Upper lobe of left lung (tissue), 6 donors: ENCODE data around the gene MTERF2. TPM values are rescaled to one million over a fixed set of nuclear protein-coding genes. Genes with fewer than 3 reads are reported as not detected.
"Not testable (repeated sequence)": the region's sequence is repeated elsewhere in the genome, so short reads cannot be mapped to it uniquely, and the experiment has no call there.

Source experiments
- ATAC-seq, 2 donors: fragments of 200-7000 bp; cut with Tn5 transposase; one replicate each; pipeline ENCODE4 v1.9.1; 2022; ENCODE audit warnings: mild to moderate bottlenecking in 2 of 2, moderate library complexity in 2 of 2; ENCODE audit not compliant: low FRiP score in 2 of 2
- DNase-seq, 2 donors: peaks; one replicate each; pipeline ENCODE4 v3.0.0-alpha.2; 2019 to 2020
- H3K27ac ChIP-seq, 4 donors: fragments of 200-600 bp; sonication (generic); one replicate each; pipeline ENCODE4 v1.5.1; 2016 to 2019
- H3K27me3 ChIP-seq, 4 donors: fragments of 200-600 bp; sonication (generic); one replicate each; pipeline ENCODE4 v1.5.1; 2017 to 2019
- H3K36me3 ChIP-seq, 4 donors: fragments of 200-600 bp; sonication (generic); one replicate each; pipeline ENCODE4 v1.5.1; 2016 to 2019
- H3K4me1 ChIP-seq, 4 donors: fragments of 200-600 bp; sonication (generic); one replicate each; pipeline ENCODE4 v1.5.1; 2018 to 2019
- H3K4me3 ChIP-seq, 4 donors: fragments of 200-600 bp; sonication (generic); one replicate each; pipeline ENCODE4 v1.5.1; 2017 to 2019; ENCODE audit warnings: mild to moderate bottlenecking in 2 of 4, moderate library complexity in 1 of 4
- H3K9me3 ChIP-seq, 4 donors: fragments of 200-600 bp; sonication (generic); one replicate each; pipeline ENCODE4 v1.5.1; 2018 to 2019
- EP300 ChIP-seq, 4 donors: sonication (generic); formaldehyde crosslinking; IDR thresholded peaks; one replicate each; pipeline ENCODE4 v1.5.1; 2017; ENCODE audit warnings: antibody characterized with exemption in 4 of 4, control low read depth in 2 of 4
- POLR2A ChIP-seq, 4 donors: fragments of 450-650 bp; IDR thresholded peaks; one replicate each; pipeline ENCODE4 v1.5.1; 2016 to 2017; ENCODE audit warnings: antibody characterized with exemption in 4 of 4, mild to moderate bottlenecking in 2 of 4
- POLR2AphosphoS5 ChIP-seq, 2 donors: sonication (generic); formaldehyde crosslinking; IDR thresholded peaks; one replicate each; pipeline ENCODE4 v1.5.1; 2017; ENCODE audit warnings: antibody characterized with exemption in 2 of 2
- WGBS, 2 donors: methylation state at CpG; one replicate each; pipeline ENCODE4 v1.1.5; 2017 to 2018; 5-methylcytosine and 5-hydroxymethylcytosine counted together
- total RNA-seq, 6 donors: library from RNA; depleted of rRNA in 4 of 6; stranded (reverse); fragments of >200 nt in 4 of 6; gene quantifications; one replicate each; pipeline versions ENCODE4 v1.1.0 to v1.2.1, GENCODE V29; 2016 to 2021
- TF ChIP-seq, protein P1 (sequence below), 6 experiments: fragments of 450-650 bp in 4 of 6; fragments of 200-600 bp in 2 of 6; sonication (generic) in 2 of 6; IDR thresholded peaks; one replicate each; pipeline ENCODE4 v1.5.1; 2016 to 2019; ENCODE audit warnings: antibody characterized with exemption in 6 of 6
- donor health status: DM: no; HTN: no; CAD: no; lungs with moderate emphysema.
- donor health status: DM: no; HTN: yes; CAD: no; lungs with severe emphysema.

MTERF2 gene
- total RNA-seq, 6 donors from 2014 or later, result 6.4 to 34.8 (median 13.6) TPM

DNA sequence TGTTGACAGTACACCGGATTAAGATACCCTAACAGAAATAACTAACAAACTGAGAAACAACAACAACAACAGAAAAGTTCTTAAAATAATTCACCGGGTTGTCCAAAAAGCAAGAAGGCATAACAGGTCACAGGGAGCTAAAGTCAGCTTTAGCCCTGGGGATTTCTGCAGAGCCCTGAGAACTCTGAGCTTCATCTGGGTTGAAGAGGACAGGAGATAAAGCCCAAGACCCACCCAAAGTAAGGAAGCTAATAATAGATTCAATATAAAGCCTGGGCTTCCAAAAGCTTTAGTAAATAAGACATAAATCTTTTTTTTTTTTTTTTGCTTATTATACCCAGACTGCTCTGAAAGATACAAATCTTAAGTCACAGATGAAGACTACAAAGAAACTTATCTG lies 44.1 kb upstream of the MTERF2 start:
- 67 to 68% methylated on average over 2 of the region's 2 CpGs for WGBS, 2 donors
- TF ChIP-seq POLR2A (IDR thresholded peaks at IDR 0.05), result no peak
- TF ChIP-seq, protein P1, sequence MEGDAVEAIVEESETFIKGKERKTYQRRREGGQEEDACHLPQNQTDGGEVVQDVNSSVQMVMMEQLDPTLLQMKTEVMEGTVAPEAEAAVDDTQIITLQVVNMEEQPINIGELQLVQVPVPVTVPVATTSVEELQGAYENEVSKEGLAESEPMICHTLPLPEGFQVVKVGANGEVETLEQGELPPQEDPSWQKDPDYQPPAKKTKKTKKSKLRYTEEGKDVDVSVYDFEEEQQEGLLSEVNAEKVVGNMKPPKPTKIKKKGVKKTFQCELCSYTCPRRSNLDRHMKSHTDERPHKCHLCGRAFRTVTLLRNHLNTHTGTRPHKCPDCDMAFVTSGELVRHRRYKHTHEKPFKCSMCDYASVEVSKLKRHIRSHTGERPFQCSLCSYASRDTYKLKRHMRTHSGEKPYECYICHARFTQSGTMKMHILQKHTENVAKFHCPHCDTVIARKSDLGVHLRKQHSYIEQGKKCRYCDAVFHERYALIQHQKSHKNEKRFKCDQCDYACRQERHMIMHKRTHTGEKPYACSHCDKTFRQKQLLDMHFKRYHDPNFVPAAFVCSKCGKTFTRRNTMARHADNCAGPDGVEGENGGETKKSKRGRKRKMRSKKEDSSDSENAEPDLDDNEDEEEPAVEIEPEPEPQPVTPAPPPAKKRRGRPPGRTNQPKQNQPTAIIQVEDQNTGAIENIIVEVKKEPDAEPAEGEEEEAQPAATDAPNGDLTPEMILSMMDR (IDR thresholded peaks at IDR 0.05), result no peak
- no peak for TF ChIP-seq POLR2AphosphoS5 (IDR thresholded peaks at IDR 0.05)
- TF ChIP-seq EP300 (IDR thresholded peaks at IDR 0.05), result no peak
- H3K36me3 ChIP-seq, result no peaks in the 10 kb centered on the region
- no peaks in the 10 kb centered on the region for H3K9me3 ChIP-seq
- peaks cover 11 to 49% (median 18%) of the 10 kb centered on the region in 4 donors for H3K4me1 ChIP-seq
- ATAC-seq (no peak), DNase-seq (no peak)
- H3K27me3 ChIP-seq, result no peaks in the 10 kb centered on the region
- H3K27ac ChIP-seq, result no peak overlapping the region
- H3K4me3 ChIP-seq, result no peak overlapping the region

DNA sequence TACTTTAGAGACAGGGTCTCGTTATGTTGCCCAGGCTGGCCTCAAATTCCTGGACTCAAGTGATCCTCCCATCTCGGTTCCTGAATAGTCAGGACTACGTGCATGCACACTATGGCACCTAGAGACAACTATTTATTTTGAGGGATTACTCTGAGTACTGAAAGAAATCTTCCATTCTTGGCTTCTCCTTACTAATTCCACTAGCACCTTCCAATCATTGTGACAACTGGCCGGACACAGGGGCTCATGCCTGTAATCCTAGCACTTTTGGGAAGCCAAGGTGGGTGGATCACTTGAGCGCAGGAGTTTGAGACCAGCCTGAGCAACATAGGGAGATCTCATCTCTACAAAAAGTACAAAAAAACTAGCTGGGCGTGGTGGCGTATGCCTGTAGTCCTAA lies 42.1 kb upstream of the MTERF2 start:
- Histone ChIP-seq H3K4me1 (peaks cover 6 to 33% (median 16%) of the 10 kb centered on the region in 4 donors), H3K27ac (no peak overlapping the region), H3K9me3 (no peaks in the 10 kb centered on the region), H3K36me3 (no peaks in the 10 kb centered on the region), H3K4me3 (no peak overlapping the region), H3K27me3 (no peaks in the 10 kb centered on the region)
- WGBS, 2 donors, result 88 to 90% methylated on average over 7 of the region's 7 CpGs
- DNase-seq (no peak), ATAC-seq (no peak)
- TF ChIP-seq POLR2A (IDR thresholded peaks at IDR 0.05), result no peak
- TF ChIP-seq, protein P1 (IDR thresholded peaks at IDR 0.05), result no peak
- no peak for TF ChIP-seq POLR2AphosphoS5 (IDR thresholded peaks at IDR 0.05)
- no peak for TF ChIP-seq EP300 (IDR thresholded peaks at IDR 0.05)

DNA sequence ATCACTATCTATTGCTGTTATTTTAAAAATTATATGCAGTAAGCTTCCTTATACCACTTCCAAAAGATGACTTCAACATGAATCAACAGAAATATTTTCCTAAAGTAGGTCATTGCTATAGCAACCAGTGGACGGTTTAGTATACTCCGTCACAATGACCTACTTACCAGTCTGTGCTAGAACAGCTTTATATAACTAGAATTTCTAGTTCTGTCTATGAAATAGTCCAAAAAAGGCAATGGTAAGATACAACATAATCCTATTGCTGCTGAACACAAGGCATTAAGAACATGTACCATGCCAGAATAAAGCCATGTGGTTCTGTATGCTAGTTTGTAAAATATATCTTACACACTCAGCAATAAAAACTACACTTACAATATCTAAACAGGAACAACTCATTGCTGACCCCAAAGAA lies 40.7 kb upstream of the MTERF2 start:
- DNase-seq, result no peak
- peak; percentile 92 to 93 for ATAC-seq
- TF ChIP-seq POLR2AphosphoS5 (IDR thresholded peaks at IDR 0.05), result peak in 1 of 2 donors; percentile 28
- TF ChIP-seq EP300 (IDR thresholded peaks at IDR 0.05), result peak in 2 of 4 donors; percentile 41 to 88
- TF ChIP-seq POLR2A (IDR thresholded peaks at IDR 0.05), result no peak
- H3K9me3 ChIP-seq, result no peaks in the 10 kb centered on the region
- no peak overlapping the region for H3K4me3 ChIP-seq
- H3K27me3 ChIP-seq, result no peaks in the 10 kb centered on the region
- H3K4me1 ChIP-seq, result peaks cover 6 to 33% (median 16%) of the 10 kb centered on the region in 4 donors
- H3K27ac ChIP-seq, result peak overlapping the region; percentile 41 to 83 (median 78)
- no peaks in the 10 kb centered on the region for H3K36me3 ChIP-seq
- WGBS, 2 donors, result 33 to 42% methylated on average over 2 of the region's 2 CpGs

DNA sequence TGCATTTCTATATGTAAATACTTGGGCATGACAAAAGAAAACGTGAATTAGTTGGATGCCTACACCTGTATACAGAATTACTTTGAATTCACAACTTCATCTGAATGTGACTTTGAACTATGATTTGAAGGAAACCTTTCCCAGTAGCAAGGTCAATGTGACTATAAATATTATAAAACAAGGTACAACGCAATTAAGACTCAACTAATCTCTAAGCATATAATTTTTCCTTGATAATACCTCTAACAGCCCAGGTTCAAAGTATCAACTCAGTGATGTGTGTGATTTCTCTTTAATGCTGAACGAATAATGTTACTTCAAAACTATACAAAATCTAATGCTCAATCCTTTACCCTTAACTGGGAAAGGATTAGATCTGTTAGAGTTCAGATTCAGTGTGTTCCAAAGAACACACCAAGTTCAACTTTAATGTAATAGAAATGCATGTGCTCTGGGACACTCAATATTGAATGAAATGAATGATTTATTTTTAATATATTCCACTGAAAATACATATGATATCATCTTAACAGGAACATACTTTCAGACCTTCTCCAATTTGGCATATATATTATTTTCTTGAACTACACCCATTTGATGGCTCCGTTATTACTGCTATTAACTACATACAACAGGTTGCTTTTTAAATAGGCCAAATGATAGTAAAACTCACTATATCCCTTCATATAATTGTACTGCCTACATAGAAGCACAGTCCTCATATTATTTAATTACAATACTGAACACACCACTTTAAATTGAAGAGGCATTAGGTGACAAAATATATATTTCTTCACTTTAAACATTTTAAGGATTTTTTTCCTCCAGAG lies 40.1 kb upstream of the MTERF2 start:
- DNase-seq, result no peak
- ATAC-seq, result peak in 1 of 2 donors; percentile 40

DNA sequence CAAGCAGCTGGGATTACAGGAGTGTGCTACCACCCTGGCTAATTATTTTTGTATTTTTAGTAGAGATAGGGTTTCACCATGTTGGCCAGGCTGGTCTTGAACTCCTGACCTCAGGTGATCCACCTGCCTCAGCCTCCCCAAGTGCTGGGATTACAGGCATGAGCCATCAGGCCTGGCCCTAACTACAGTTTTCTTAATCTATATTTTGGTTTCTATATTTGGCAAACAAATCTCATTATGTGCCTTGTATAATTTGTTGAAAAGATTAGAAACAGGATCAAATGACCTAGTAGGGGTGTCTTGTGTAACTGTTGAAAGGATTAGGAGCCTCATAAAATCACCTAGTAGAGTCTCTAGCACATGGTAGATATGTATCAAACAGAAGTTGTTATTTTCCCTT lies 39.4 kb upstream of the MTERF2 start:
- not testable (repeated sequence) for DNase-seq, H3K4me3 ChIP-seq, H3K27me3 ChIP-seq, H3K36me3 ChIP-seq, H3K9me3 ChIP-seq, ATAC-seq
- Histone ChIP-seq H3K27ac (peak overlapping the region; percentile 40 to 83 (median 78)), H3K4me1 (peaks cover 6 to 30% (median 16%) of the 10 kb centered on the region in 4 donors)

More for the DNA sequence above, 40.1 kb upstream of the MTERF2 start:
- TF ChIP-seq POLR2AphosphoS5 (IDR thresholded peaks at IDR 0.05), result no peak
- TF ChIP-seq, protein P1 (IDR thresholded peaks at IDR 0.05), result no peak
- no peak for TF ChIP-seq EP300 (IDR thresholded peaks at IDR 0.05)
- no peak for TF ChIP-seq POLR2A (IDR thresholded peaks at IDR 0.05)
- 63 to 66% methylated on average over 4 of the region's 4 CpGs for WGBS, 2 donors
- H3K9me3 ChIP-seq, result no peaks in the 10 kb centered on the region
- H3K27me3 ChIP-seq, result no peaks in the 10 kb centered on the region
- peaks cover 6 to 33% (median 16%) of the 10 kb centered on the region in 4 donors for H3K4me1 ChIP-seq
- H3K36me3 ChIP-seq, result no peaks in the 10 kb centered on the region
- H3K4me3 ChIP-seq, result no peak overlapping the region
- H3K27ac ChIP-seq, result peak overlapping the region; percentile 40 to 83 (median 78)
